Transverse colon (tissue), 4 donors: Measurements from ENCODE around the gene CSRP3. TPM values are rescaled to one million over a fixed set of nuclear protein-coding genes. Genes with fewer than 3 reads are reported as not detected.

ENCODE experiments used
- DNase-seq: peaks from one replicate; pipeline ENCODE4 v3.0.0-alpha.2; 2019
- H3K27ac ChIP-seq, 4 donors: fragments of 200-600 bp; sonication (generic); 2 replicates each; pipeline ENCODE4 v1.5.1; 2016 to 2018; ENCODE audit warnings: inconsistent platforms in 4 of 4
- H3K27me3 ChIP-seq: fragments of 200-600 bp; sonication (generic); 2 replicates; pipeline ENCODE4 v1.5.1; 2017; ENCODE audit warnings: inconsistent platforms
- H3K36me3 ChIP-seq, 4 donors: fragments of 200-600 bp; sonication (generic); 2 replicates each; pipeline ENCODE4 v1.5.1; 2017 to 2019; ENCODE audit warnings: inconsistent platforms in 4 of 4
- H3K4me1 ChIP-seq, 4 donors: fragments of 200-600 bp; sonication (generic); 2 replicates each; pipeline ENCODE4 v1.5.1; 2017 to 2020; ENCODE audit warnings: inconsistent platforms in 4 of 4
- H3K4me3 ChIP-seq, 4 donors: fragments of 200-600 bp; sonication (generic); 1 replicate in 1 of 4; 2 replicates in 3 of 4; pipeline versions ENCODE4 v1.5.1 to v1.6.1; 2017 to 2019; ENCODE audit warnings: inconsistent platforms in 4 of 4
- H3K9me3 ChIP-seq, 2 donors: fragments of 200-600 bp; sonication (generic); 2 replicates each; pipeline ENCODE4 v1.5.1; 2017 to 2019; ENCODE audit warnings: inconsistent platforms in 2 of 2
- EP300 ChIP-seq: sonication (generic); formaldehyde crosslinking; IDR thresholded peaks from one replicate; pipeline ENCODE4 v1.6.1; 2017; ENCODE audit warnings: antibody characterized with exemption, low read depth
- POLR2A ChIP-seq: fragments of 450-650 bp; IDR thresholded peaks from one replicate; pipeline ENCODE4 v1.6.1; 2016; ENCODE audit warnings: antibody characterized with exemption, mild to moderate bottlenecking, moderate library complexity
- POLR2AphosphoS5 ChIP-seq, 3 donors: sonication (generic); formaldehyde crosslinking; IDR thresholded peaks; one replicate each; pipeline ENCODE4 v1.6.1; 2016; ENCODE audit warnings: antibody characterized with exemption in 3 of 3
- WGBS, 2 donors: methylation state at CpG; one replicate each; pipeline ENCODE4 v1.1.5; 2018; ENCODE audit warnings: low coverage in 1 of 2; 5-methylcytosine and 5-hydroxymethylcytosine counted together
- in situ Hi-C, 4 donors: fragments of 200-750 bp; cut with MboI; loops; one replicate each; pipeline versions ENCODE4 v1.15.0 to v1.15.1; 2017; ENCODE audit warnings: low sequenced_read_pairs in 3 of 4, low pct_ligation_motif_present in 1 of 4, low pct_unique_long_range_greater_than_20kb in 1 of 4
- intact Hi-C: fragments of 100-400 bp; cut with DNase I; formaldehyde crosslinking; loops from one replicate; pipeline ENCODE4 v1.15.1; 2023; ENCODE audit warnings: low total_unique reads
- total RNA-seq, 4 donors: library from RNA; depleted of rRNA; stranded (reverse); fragments of >200 nt; gene quantifications; one replicate each; pipeline ENCODE4 v1.1.0, GENCODE V29; 2016
- TF ChIP-seq, protein P1 (sequence below), 5 experiments: fragments of 200-600 bp in 3 of 5; fragments of 450-650 bp in 2 of 5; sonication (generic) in 3 of 5; IDR thresholded peaks; 1 replicate in 2 of 5; 2 replicates in 3 of 5; pipeline ENCODE4 v1.5.1; 2016 to 2017; ENCODE audit warnings: antibody characterized with exemption in 5 of 5, inconsistent platforms in 3 of 5, mild to moderate bottlenecking in 2 of 5, moderate library complexity in 1 of 5

The CSRP3 gene
- total RNA-seq, 4 donors from 2014 or later = not detected

DNA sequence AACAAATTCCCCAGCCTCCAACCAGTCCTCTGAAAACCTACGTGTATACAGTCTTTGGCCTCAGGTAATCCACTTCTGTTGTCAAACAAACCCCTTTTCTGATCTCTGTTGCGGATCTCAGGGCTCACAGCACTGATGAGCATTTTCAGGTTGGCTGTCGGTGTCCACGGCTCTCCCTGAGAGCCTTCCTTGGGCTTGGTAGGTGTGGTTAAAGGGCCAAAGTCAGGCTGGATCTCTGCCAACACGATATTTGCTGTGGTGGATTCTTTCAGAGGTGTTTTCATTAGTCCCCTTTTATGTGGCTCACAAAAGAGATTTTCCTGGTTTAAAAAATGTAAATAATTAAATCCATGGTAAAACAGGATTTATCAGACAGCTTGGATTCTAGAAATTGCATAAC is 36.0 kb upstream of the CSRP3 start:
- in situ Hi-C loops = no loop called here
- 51% methylated on average over 5 of the region's 5 CpGs; no CpG with 5 or more reads in 1 of the 2 donors for WGBS, 2 donors
- TF ChIP-seq EP300 (no peak), POLR2A (no peak), POLR2AphosphoS5 (IDR thresholded peaks at IDR 0.05) (no peak)
- TF ChIP-seq, protein P1, sequence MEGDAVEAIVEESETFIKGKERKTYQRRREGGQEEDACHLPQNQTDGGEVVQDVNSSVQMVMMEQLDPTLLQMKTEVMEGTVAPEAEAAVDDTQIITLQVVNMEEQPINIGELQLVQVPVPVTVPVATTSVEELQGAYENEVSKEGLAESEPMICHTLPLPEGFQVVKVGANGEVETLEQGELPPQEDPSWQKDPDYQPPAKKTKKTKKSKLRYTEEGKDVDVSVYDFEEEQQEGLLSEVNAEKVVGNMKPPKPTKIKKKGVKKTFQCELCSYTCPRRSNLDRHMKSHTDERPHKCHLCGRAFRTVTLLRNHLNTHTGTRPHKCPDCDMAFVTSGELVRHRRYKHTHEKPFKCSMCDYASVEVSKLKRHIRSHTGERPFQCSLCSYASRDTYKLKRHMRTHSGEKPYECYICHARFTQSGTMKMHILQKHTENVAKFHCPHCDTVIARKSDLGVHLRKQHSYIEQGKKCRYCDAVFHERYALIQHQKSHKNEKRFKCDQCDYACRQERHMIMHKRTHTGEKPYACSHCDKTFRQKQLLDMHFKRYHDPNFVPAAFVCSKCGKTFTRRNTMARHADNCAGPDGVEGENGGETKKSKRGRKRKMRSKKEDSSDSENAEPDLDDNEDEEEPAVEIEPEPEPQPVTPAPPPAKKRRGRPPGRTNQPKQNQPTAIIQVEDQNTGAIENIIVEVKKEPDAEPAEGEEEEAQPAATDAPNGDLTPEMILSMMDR (IDR thresholded peaks at IDR 0.05) = no peak
- Histone ChIP-seq H3K4me1 (peaks cover 13 to 39% (median 22%) of the 10 kb centered on the region in 4 donors), H3K4me3 (no peak overlapping the region), H3K36me3 (no peaks in the 10 kb centered on the region), H3K27ac (no peak overlapping the region), H3K9me3 (no peaks in the 10 kb centered on the region), H3K27me3 (peaks cover 42% of the 10 kb centered on the region)
- peak; percentile 68 for DNase-seq
- intact Hi-C loops = no loop called here

DNA sequence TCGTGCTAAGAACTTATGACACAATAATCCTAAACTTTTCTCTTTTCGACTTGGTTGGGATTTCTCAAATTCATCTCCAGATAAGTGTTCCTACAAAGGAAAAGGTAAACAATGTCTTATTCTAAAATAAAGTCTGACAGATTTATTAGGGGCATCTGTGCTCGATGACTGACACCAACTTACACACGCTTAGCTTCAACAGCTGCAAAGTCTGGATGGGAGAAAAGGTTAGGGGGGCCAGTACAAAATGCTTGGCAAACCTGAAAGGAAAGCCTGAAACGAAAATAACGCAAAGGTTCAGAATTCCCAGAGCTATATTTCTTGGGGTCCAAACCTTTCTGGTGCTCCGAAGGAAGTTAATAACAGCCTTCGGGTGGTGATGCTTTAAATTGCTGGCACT is 35.6 kb upstream of the CSRP3 start:
- no peaks in the 10 kb centered on the region for H3K36me3 ChIP-seq
- no peaks in the 10 kb centered on the region for H3K9me3 ChIP-seq
- H3K4me1 ChIP-seq = peaks cover 9 to 35% (median 18%) of the 10 kb centered on the region in 4 donors
- peaks cover 38% of the 10 kb centered on the region for H3K27me3 ChIP-seq
- H3K4me3 ChIP-seq = no peak overlapping the region
- TF ChIP-seq EP300 (no peak), POLR2AphosphoS5 (IDR thresholded peaks at IDR 0.05) (no peak), POLR2A (no peak)
- TF ChIP-seq, protein P1 (IDR thresholded peaks at IDR 0.05) = no peak
- 87 to 93% methylated on average over 4 to 8 of the region's 8 CpGs for WGBS, 2 donors
- intact Hi-C loops = no loop called here
- in situ Hi-C loops = no loop called here
- DNase-seq = no peak
- H3K27ac ChIP-seq = no peak overlapping the region

DNA sequence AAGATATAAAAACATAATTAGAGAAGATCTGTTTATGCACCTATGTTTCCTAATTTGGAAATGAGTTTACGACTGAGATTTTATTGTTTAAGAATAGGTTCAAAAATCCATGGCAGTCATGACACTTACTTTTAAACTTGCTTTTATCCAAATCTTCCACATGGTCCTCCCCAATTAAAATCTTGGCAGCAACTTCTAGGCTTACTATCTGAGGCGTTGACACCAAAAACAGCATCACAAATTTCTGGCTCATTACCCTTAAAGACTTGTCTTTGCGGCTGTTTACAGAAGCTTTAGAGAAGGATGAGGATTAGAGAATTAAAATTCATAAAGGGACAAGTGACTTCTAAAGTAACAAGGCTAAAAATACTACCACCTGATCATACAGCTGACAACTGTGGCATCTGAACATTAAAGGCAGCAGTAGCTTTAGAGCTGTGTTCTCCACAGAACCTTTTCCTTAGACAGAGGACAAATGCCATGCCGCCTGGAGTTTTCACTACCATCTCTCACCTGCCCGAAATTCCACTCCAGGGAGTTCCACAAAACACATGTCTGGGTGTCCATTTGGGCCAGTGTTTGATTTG is 32.5 kb upstream of the CSRP3 start:
- WGBS, 2 donors = 96 to 100% methylated on average over 5 of the region's 5 CpGs
- no peak overlapping the region for H3K27ac ChIP-seq
- no peak for DNase-seq
- no peak overlapping the region for H3K4me3 ChIP-seq
- no peaks in the 10 kb centered on the region for H3K9me3 ChIP-seq
- peaks cover 0 to 15% (median 0%) of the 10 kb centered on the region in 4 donors for H3K4me1 ChIP-seq
- H3K27me3 ChIP-seq = peaks cover 9% of the 10 kb centered on the region
- intact Hi-C loops = no loop called here
- in situ Hi-C loops = no loop called here
- no peak for TF ChIP-seq POLR2A
- no peak for TF ChIP-seq EP300
- TF ChIP-seq POLR2AphosphoS5 (IDR thresholded peaks at IDR 0.05) = no peak
- TF ChIP-seq, protein P1 (IDR thresholded peaks at IDR 0.05) = no peak
- H3K36me3 ChIP-seq = no peaks in the 10 kb centered on the region

DNA sequence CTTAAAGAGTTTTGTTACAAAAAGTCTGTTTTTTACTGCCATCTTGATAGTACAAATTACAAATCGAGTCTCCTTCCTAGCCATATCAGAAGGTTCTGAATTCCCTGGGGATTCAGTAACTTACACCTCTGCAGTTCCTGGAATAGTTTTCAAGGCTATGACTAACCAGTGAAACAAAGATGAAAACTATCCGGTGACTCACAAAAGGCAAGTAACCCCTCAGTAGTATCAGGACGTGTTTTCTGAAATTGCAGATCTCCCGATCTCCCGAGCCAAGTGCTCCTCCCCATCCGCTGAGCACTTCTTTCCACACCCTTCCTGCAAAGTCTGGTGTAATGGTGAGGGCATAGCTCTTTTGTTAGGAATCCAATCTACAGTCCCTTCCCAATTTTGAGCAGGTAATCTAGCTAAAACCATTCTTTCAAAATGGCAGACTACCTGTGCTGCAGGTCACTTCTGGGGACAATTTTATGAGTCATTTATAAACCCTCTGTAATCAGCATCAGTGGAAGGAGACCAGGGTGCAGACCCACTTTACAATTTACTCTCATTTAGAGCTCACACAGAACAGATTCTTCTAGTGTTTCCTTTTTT is 31.2 kb upstream of the CSRP3 start:
- DNase-seq = no peak
- no peak overlapping the region for H3K27ac ChIP-seq
- no peaks in the 10 kb centered on the region for H3K27me3 ChIP-seq
- TF ChIP-seq POLR2A (no peak), POLR2AphosphoS5 (IDR thresholded peaks at IDR 0.05) (no peak), EP300 (no peak)
- TF ChIP-seq, protein P1 (IDR thresholded peaks at IDR 0.05) = no peak
- H3K9me3 ChIP-seq = no peaks in the 10 kb centered on the region
- H3K36me3 ChIP-seq = no peaks in the 10 kb centered on the region
- WGBS, 2 donors = 66 to 70% methylated on average over 5 to 6 of the region's 6 CpGs
- no peak overlapping the region for H3K4me3 ChIP-seq
- peaks cover 0 to 6% (median 0%) of the 10 kb centered on the region in 4 donors for H3K4me1 ChIP-seq
- intact Hi-C loops = no loop called here
- in situ Hi-C loops = no loop called here
